Fibroblast of lung (primary cell): ENCODE data around the gene METTL16.

Experiments used
- EZH2 ChIP-seq: IDR thresholded peaks from 2 replicates; pipeline ENCODE4 v1.5.1; 2012; ENCODE audit warnings: low read length, control low read depth, mild to moderate bottlenecking; ENCODE audit errors: missing control alignments
- TF ChIP-seq, protein P1 (sequence below), 2 donors: IDR thresholded peaks in 1 of 2; conservative IDR thresholded peaks in 1 of 2; 1 replicate in 1 of 2; 2 replicates in 1 of 2; pipeline ENCODE4 v1.5.1; 2011 to 2012; ENCODE audit warnings: low read length in 2 of 2, control low read depth in 1 of 2, inconsistent platforms in 1 of 2, low read depth in 1 of 2, mild to moderate bottlenecking in 1 of 2

DNA sequence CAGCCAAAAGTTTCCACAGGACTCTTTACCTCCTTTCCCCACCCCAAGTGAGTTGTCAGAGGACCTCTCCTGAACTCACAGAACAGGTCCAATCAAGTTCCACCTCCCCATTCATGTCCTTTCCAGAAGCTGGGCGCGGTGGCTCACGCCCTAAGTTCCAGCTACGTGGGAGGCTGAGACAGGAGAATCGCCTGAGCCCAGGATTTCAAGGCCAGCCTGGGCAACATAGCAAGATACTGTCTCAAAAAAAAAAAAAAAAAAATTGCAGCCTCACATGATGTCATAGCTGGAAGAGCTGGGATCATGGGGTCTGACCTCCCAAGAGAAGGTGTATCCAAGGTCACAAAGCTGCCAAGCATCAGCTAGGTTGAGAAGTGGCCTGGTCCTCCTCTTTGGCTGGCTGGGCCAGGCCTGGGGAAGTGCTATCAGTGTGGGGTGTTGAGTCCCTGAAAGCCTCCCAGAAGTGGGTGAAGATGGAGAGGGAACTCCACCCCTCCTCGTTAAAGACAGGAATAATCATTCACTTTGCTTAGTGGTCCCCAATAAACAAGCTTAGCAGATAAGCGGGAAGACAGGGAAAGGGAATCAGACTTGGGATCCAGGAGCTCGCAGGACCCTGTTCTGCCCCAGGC is 105.3 kb downstream of the METTL16 start:
- TF ChIP-seq, protein P1, sequence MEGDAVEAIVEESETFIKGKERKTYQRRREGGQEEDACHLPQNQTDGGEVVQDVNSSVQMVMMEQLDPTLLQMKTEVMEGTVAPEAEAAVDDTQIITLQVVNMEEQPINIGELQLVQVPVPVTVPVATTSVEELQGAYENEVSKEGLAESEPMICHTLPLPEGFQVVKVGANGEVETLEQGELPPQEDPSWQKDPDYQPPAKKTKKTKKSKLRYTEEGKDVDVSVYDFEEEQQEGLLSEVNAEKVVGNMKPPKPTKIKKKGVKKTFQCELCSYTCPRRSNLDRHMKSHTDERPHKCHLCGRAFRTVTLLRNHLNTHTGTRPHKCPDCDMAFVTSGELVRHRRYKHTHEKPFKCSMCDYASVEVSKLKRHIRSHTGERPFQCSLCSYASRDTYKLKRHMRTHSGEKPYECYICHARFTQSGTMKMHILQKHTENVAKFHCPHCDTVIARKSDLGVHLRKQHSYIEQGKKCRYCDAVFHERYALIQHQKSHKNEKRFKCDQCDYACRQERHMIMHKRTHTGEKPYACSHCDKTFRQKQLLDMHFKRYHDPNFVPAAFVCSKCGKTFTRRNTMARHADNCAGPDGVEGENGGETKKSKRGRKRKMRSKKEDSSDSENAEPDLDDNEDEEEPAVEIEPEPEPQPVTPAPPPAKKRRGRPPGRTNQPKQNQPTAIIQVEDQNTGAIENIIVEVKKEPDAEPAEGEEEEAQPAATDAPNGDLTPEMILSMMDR (conservative IDR thresholded peaks at IDR 0.05 in 1 of 2, IDR thresholded peaks at IDR 0.05 in 1 of 2; ENCODE audit: low read depth in 1 of 2, low read length in 2 of 2) = no peak
- TF ChIP-seq EZH2 = no peak
